Astrocyte of the cerebellum (primary cell): Measurements from ENCODE around the gene PALLD.
A peak's percentile ranks its signal among the peaks of the same experiment; 100 is the strongest.
"Not testable (repeated sequence)": the region's sequence is repeated elsewhere in the genome, so short reads cannot be mapped to it uniquely, and the experiment has no call there.

Source experiments
- DNase-seq: peaks from one replicate; pipeline ENCODE4 v3.0.0-alpha.2; 2011; ENCODE audit warnings: low read depth
- H3K4me3 ChIP-seq: 2 replicates; pipeline ENCODE4 v1.5.1; 2011; ENCODE audit warnings: mild to moderate bottlenecking, low read depth, low read length, moderate library complexity
- CTCF ChIP-seq: IDR thresholded peaks from 2 replicates; pipeline ENCODE4 v1.5.1; 2012; ENCODE audit warnings: low read length, low read depth, moderate library complexity, mild to moderate bottlenecking; ENCODE audit errors: missing control alignments
- in situ Hi-C: cut with HindIII; loops from 2 replicates; pipeline ENCODE4 v1.10.0; 2017; ENCODE audit warnings: low sequenced_read_pairs

Gene PALLD

DNA sequence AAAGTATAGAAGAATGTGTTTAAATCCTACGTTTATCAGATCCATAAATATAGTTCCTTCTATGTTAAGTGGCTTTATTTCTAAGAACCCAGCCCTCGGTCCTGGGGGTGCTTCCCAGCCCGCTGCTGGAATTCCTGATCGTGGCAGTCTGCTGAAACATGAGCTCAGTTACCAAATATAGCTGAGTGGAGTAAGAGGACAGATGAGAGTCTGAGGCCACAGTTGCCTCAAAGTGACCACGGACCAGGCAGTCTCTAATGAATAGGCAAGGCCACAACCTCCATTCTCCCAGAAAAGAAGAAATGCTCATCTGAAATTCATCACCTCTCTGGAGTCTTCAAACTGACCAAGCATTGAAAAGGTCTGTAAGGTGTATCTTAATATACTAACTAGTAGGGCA lies at the start of gene PALLD:
Gene PALLD, plus strand, starts transcription at position 219 of the 400 bp plus-strand sequence.
- DNase-seq, result peak; percentile 18
- in situ Hi-C loops, result no loop called here
- TF ChIP-seq CTCF, result no peak
- H3K4me3 ChIP-seq, result no peak within 1 kb of the TSS

DNA sequence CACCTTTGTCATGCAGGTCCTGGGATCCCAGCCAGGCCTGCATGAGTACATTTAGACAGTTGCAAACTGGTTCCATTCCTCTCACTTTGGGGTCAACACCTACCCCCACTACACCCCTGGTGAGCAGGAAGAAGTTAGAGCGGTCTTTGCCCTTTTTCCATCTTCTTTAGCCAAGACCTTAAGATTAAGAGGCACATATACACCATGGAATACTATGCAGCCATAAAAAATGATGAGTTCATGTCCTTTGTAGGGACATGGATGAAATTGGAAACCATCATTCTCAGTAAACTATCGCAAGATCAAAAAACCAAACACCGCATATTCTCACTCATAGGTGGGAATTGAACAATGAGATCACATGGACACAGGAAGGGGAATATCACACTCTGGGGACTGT lies 47.8 kb upstream of the PALLD start:
- H3K4me3 ChIP-seq, in situ Hi-C loops, DNase-seq: not testable (repeated sequence)

DNA sequence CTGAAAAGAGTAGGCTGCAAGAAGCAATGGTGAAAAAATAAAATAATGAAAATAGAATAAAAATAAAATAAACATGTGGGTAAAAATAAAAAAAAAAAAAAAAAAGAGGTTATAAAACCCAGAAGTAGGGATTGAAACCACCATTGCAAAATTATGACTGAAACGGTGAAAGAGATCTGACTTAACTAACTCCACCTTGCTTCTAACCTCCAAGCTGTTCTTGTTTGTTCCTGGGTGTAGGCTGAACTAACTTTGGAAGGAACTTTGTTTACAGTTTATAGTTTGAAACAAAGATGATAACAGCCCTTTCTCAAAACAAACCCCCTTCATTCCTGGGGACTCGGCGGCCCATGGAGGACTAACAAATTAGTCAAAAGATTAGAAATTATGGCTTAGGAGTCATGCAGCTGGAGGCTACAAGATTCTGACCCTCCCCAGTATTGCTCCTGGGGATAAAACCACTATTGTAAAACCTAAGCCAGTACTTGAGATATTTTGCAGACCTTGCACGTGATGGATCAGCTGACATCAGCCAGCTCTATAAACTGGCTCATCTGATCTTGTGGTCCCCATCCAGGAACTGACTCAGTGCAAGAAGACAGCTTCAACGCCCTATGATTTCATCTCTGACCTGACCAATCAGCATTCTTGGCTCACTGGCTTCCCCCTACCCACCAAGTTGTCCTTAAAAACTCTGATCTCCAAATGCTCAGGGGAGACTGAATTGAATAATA lies 47.0 kb upstream of the PALLD start:
- DNase-seq, result peak; percentile 1
- in situ Hi-C loops, result no loop called here
- TF ChIP-seq CTCF, result no peak
- H3K4me3 ChIP-seq, result no peak overlapping the region

DNA sequence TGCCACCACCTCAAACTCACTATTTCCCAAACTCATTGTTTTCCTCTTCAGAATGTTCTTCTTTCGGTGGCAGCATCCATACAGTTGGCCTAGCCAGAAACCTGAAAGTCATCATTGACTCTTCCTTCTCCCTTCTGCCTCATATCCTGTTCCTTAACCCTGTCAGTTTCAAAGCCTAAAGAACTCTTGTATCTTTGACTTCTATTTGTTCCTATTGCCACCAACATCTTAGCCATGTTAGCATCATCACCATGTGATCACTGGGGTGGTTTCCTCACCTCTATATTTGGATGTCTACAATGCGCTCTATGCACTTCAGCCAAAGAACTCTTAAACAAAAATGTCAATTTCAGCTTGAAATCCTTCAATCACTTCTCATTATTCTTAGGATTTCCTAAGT lies 45.5 kb upstream of the PALLD start:
- no peak for TF ChIP-seq CTCF
- no peak for DNase-seq
- in situ Hi-C loops, result no loop called here
- no peak overlapping the region for H3K4me3 ChIP-seq

DNA sequence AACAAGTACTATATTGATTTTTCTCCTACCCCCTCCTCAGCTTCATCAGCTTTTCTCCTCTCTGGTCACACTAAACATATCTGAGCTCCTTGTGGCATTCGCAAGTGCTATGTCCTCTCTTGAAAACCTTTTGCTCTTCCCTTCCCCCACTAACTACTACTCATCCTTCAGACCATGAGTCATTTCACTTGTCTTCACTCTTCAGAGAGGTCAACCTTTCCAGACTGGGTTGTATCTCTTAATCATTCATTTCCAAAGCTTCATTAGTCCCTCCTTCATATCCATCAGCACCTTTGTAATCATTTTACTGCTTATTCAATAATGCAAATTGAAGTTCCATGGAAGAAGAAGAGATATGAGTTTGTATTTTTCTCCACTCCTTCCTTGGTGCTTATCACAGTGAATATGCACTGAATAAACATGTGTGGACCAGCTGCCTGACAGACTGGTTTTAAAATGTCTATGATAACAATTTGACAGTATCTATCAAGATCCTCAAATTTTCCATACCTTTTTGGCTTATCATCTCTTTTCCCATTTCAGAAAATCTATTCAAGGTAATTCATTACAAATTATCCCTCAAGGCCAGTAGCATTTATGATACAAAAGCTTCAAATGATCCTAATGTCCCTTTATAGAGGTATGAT lies 45.0 kb upstream of the PALLD start:
- in situ Hi-C loops, result no loop called here
- DNase-seq, result peak; percentile 1
- TF ChIP-seq CTCF, result no peak
- no peak overlapping the region for H3K4me3 ChIP-seq

GRCh38 chr4:168453146-168453545 lies 43.7 kb upstream of the PALLD start:
- TF ChIP-seq CTCF, result no peak
- DNase-seq, result no peak
- no peak overlapping the region for H3K4me3 ChIP-seq
- in situ Hi-C loops, result no loop called here

DNA sequence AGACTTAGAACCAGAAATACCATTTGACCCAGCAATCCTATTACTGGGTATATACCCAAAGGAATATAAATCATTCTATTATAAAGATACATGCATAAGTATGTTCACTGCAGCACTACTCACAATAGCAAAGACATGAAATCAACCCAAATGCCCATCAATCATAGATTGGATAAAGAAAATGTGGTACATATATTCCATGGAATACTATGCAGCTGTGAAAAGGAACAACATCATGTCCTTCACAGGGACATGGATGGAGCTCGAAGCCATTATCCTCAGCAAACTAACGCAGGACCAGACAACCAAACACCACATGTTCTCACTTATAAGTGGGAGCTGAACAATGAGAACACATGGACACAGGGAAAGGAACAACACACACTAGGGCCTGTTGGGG lies 38.6 kb upstream of the PALLD start:
- H3K4me3 ChIP-seq, DNase-seq, in situ Hi-C loops: not testable (repeated sequence)
